Jurkat, Clone E6-1 (cell line): ENCODE measurements around the gene ALKBH5.

Source experiments
- DNase-seq: peaks from one replicate; pipeline ENCODE4 v3.0.0-alpha.2; 2011; ENCODE audit warnings: low read depth, low spot score
- H3K4me3 ChIP-seq: 2 replicates; pipeline ENCODE4 v1.5.1; 2011; ENCODE audit warnings: mild to moderate bottlenecking, low read length, control low read depth, moderate library complexity

ALKBH5 gene

DNA sequence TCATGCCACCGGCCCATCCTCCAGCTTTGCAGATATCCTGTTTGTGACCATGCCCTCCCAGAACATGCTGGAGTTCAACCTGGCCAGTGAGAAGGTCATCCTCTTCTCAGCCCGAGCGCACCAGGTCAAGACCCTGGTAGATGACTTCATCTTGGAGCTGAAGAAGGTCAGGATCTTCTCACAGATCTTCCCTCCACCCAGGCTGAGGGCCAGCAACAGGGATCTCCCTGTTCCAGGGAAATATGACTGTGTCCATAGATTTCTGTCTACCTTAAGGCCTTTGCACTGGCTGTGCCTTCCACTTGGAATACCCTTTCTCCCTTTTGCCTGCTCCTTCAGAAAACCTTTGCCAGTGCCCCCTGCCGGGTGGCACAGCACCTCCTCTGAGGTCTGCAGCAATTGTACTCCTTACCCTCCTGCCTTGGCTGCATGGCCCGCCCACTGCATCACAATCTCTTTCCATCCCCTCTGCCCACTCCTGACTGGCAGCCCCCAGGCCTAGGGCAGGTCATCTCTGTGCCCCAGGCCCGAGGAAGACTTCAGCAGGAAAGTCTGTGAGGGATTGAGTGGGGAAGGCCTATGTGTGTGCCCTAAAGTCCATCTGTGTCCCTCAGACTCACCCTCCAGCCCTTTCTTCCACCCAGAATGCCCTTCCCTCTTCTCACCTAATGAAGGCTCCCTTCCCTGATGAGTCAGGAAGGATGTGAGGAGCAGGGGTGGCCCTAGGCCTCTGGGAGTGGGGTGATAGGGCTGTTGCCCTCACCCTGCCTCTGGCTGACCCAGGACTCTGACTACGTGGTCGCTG lies 27.3 kb upstream of the ALKBH5 start:
- DNase-seq: no peak
- no peak overlapping the region for H3K4me3 ChIP-seq

DNA sequence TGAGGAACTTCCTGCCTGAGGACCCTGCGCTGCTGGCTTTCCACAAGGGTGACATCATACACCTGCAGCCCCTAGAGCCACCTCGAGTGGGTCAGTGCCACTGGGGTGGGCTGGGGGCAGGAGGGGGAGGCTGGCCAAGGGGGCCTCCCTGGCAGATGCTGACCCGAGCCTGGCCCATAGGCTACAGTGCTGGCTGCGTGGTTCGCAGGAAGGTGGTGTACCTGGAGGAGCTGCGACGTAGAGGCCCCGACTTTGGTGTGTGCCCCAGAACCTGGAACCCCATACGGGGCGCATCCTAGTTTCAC lies 26.7 kb upstream of the ALKBH5 start:
- no peak for DNase-seq
- no peak overlapping the region for H3K4me3 ChIP-seq

DNA sequence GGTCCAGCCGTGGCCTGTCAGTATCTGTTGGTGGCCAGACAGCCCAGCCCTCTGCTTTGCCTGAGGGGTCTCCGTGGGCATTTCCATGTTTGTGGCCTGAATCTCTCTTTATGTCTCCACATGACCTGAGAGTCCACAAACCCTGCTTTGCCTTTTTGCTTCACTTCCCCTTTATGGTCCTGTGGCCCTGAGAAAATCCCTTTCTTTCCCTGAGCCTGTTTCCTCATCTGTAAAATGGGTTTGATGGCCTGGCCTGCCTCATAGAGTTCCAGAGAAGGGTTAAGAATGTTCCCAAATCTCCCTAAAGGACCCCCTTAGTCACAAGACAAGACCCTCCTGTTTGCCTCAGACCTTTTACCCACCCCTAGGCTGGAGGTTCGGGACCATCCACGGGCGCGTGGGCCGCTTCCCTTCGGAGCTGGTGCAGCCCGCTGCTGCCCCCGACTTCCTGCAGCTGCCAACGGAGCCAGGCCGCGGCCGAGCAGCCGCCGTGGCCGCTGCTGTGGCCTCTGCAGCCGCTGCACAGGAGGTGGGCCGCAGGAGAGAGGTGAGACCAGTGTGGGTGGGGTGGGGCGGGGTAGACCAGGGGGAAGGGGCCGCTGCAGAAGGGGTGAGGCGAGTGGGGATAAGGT lies 26.2 kb upstream of the ALKBH5 start:
- no peak overlapping the region for H3K4me3 ChIP-seq
- DNase-seq: no peak

DNA sequence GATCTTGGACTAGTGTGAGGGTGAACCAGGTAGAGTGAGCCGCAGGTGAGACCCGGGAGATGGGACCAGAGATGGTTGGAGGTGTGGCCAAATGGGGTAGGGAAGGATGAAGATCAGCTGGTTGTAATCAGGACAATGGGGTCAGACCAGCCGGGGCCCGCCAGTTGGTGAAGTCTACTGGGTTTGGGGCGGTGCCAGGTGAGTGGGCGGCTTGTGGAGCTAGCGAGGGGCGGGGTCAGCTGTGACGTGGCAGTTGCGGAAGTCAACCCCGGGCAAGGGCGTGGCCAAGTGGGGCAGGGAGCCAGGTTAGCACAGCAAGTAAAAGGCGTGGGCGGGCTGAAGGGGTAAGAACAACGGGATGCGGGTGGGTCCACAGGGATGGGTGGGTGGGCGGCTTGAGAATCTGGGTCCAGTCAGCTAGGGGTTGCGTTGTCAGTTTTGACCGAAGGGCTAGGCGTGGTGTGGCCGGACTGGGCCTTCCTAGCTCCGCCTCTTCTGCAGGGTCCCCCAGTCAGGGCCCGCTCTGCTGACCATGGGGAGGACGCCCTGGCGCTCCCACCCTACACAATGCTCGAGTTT lies 25.5 kb upstream of the ALKBH5 start:
- H3K4me3 ChIP-seq: no peak overlapping the region

DNA sequence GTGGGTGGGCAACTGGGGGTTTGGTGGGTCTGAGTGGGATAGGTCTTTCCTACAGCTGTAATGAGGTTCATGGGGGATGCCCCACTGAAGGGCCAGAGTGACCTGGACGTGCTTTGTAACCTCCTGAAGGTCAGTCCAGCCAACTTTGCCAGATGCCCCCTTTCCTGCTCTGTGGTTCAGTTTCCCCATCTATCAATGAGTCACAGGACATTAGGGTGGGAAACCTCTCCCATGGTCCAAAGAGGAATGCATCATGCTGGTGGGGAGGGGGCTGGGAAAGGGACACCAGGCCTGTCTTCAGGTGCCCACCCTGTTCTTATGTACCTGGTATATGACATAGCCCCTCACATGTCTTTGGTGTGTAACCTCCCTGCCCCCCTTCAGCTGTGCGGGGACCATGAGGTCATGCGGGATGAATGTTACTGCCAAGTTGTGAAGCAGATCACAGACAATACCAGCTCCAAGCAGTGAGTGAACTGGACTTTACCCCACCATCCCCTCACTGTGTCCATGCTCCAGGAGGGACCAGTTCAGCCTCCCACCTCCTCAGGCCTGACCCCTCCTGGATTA lies 24.0 kb upstream of the ALKBH5 start:
- DNase-seq: no peak
- no peak overlapping the region for H3K4me3 ChIP-seq

More for the DNA sequence above, 25.5 kb upstream of the ALKBH5 start:
- DNase-seq: peak; percentile 62

DNA sequence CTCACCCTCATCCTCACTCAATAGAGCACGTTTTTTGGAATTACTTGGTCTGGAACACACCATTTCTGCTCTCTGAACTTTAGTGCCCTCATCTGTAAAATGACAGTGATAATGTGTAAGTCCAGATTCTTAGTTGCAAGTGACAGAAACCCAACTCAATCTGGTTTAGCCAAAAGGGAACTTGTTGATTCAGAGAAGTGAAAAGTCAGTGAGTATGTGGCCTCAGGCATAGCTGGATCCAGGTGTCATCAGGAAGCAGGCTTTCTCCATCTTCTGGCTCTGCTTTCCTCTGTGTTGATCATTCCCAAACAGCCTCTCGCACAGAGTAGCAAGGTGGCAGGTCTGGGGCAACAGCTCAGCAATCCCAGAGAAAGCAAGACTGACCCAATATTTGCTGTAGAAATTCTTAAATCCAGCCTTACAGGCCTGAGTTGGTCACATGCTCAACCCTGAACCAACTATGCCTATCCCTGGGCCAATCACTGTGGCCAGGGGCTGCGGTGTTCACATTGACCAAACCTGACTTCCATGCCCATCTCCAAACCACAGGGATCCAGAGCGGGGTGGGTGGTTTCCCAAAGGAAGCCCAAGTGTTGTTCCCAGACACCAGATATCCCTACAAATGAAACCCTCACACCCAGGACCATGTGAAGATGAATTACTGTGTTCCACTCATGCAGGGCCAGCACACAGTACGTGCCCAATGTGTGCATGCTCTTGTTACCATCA lies 23.3 kb upstream of the ALKBH5 start:
- DNase-seq: no peak

DNA sequence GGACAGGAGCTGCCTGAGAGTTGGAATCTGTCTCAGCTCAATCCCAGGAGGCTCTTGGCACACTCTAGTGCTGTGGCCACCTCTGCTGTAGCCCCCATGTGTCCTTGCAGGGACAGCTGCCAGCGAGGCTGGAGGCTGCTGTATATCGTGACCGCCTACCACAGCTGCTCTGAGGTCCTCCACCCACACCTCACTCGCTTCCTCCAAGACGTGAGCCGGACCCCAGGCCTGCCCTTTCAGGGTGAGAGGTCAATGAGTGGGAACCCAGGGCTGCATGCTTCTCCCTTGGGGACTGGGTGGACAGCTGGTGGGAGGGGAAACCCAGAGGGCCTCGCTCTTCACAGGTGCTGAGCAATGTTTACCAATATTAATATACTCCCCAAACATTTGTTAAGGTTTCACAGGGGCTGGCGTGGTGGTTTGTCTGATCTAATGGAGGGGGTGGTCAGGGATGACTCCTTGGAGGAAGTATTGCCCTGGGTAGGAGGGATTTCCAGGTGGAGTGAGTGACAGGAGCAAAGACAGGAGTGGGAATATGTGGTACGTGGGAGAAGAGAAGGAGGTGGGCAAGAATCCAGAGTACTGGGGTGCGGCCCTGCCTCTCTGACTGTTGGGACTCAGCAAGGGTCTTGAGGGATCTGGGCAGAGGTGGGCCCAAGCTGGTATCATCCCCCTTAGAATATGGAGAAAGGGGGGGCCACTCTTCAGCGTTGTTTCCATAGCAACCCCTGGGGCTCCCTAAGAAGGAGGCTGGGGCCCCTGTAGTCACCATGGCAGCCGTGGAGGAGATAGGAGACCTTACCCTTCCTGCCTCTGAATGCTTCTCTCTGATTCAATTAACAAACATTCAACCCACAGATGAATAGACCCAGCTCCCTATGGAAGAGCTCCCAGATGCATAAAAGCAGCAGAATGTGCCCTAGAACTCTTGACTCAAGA lies 22.2 kb upstream of the ALKBH5 start:
- no peak overlapping the region for H3K4me3 ChIP-seq
- no peak for DNase-seq

More for the DNA sequence above, 23.3 kb upstream of the ALKBH5 start:
- H3K4me3 ChIP-seq: no peak overlapping the region

DNA sequence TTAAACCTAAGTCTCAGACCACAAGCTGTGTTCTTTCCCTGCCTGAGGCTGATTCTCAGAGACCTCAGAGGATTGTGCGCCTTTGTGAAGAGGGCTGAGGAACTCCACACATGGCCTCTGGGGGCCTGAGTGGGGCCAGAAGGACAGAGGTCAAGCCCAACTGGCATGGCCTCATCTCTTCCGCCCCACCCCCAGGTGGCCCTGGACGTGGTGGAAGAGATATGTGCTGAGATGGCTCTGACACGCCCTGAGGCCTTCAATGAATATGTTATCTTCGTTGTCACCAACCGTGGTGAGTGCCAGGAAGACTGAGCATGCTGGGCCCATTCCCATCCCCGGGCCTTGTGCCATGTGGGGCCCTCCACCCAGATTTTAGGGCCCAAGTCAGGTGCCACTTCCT lies 20.1 kb upstream of the ALKBH5 start:
- DNase-seq: no peak

DNA sequence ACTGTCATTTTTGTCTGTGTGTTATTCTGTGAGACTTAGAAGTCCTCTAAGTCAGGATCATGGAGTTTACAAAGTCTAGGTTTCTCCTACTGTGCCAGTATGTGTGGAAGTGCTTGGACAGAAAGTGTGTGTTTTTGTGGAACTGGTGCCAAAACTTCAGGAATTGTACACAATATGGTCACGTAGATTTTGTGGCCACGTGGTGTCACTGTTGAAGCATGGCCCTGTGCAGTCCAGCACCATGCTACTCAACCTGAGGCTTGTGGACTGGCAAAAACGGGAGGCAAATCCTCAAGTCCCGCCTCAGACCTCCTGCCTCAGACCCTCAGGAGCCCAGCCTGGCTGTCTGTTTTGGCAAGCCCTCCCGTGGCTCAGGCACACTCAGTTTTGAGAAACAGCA lies 16.7 kb upstream of the ALKBH5 start:
- H3K4me3 ChIP-seq: no peak overlapping the region
- no peak for DNase-seq

More for the DNA sequence above, 20.1 kb upstream of the ALKBH5 start:
- H3K4me3 ChIP-seq: no peak overlapping the region

DNA sequence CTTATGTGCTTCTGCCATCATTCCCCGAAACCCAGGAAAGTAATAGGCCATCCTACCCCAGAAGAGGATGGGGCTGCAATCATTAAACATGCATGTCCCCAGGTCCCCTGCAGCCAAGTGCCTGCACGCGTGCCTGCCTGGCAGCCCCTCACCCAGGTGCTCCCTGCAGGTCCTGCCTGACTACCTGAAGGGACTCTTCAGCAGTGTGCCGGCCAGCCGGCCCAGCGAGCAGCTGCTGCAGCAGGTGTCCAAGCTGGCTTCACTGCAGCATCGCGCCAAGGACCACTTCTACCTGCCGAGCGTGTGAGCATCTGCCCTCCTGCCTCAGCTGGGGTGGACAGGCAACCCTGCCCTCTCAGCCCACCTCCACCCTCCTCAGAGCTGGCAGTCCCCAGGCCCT lies 16.2 kb upstream of the ALKBH5 start:
- no peak for DNase-seq

DNA sequence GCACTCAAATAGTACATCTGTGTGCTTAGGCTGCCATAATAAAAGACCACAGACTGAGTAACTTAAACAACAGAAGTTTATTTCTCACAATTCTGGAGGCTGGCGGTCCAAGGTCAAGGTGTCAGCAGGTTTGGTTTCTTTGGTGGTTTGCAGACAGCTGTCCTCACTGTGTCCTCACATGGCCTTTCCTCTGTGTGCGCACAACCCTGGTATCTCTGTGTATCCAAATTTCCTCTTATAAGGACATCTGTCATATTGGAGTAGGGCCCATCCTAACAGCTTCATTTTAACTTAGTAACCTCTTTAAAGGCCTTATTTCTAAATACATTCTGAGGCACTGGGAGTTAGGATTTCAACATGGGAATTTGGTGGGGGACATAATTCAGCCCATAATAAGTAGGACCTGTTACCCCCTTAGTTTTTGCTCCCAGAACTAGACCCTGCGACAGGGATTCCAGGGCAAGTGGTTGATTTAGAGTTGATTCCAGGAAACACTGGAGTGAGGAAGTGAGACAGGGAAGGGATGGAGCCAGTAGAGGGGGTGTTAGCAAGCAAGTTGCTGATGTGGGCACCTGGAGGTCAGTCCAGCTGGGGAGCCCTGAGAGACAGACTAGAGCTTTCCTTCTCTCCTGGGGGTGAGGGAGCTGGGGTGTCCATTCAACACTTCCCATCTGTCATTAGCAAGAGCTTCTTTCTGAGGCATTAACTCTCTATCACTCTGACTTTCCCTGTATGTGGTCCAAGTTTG lies 10.9 kb upstream of the ALKBH5 start:
- no peak for DNase-seq

More for the DNA sequence above, 16.2 kb upstream of the ALKBH5 start:
- no peak overlapping the region for H3K4me3 ChIP-seq

DNA sequence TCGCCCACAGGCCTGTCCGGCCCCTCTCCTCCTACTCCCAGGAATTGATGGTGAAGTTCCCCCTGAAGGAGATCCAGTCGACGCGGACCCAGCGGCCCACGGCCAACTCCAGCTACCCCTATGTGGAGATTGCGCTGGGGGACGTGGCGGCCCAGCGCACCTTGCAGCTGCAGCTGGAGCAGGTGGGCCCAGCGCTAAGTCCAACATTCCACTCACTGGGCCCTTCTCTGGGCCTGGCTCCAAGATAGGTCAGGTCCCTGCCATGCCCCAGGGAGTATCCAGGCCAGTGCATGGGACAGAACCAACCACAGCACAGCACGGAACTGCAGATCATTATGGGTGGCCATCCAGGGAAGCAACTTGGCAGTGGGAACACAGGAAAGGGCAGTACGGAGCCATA lies 9.9 kb upstream of the ALKBH5 start:
- no peak for DNase-seq
- H3K4me3 ChIP-seq: no peak overlapping the region

More for the DNA sequence above, 10.9 kb upstream of the ALKBH5 start:
- no peak overlapping the region for H3K4me3 ChIP-seq

DNA sequence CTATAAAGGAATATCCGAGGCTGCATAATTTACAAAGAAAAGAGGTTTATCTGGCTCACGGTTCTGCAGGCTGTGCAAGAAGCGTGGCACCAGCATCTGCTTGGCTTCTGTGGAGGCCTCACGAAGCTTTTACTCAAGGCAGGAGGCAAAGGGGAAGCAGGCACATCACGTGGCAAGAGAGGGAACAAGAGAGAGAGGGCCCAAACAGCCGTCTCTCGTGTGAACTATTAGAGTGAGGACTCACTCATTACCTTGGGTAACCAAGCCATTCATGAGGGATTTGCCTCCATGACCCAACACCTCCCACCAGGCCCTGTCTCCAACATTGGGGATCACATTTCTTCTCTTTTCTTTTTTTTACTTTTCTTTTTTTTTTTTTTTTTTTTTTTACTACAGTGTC lies 7.5 kb upstream of the ALKBH5 start:
- H3K4me3 ChIP-seq: no peak overlapping the region
- no peak for DNase-seq

DNA sequence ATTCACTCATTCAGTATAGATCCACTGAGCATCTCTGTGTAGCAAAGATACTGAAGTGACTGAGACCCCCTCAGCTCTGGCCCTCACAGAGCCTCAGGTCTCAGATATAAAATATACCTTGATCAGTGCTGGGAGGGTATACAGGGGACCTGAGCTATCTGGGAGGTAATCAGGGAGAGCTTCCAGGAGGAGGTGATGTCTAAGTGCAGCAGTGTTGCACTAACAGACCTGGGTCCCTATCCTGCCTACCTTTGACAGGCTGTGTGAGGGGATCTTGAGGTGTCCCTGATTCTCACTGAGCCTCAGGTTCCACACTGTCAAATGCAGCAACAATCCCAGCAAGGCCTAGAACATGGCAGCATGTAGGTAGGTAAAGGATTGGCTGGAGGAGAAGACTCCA lies 6.5 kb upstream of the ALKBH5 start:
- no peak for DNase-seq
- no peak overlapping the region for H3K4me3 ChIP-seq

DNA sequence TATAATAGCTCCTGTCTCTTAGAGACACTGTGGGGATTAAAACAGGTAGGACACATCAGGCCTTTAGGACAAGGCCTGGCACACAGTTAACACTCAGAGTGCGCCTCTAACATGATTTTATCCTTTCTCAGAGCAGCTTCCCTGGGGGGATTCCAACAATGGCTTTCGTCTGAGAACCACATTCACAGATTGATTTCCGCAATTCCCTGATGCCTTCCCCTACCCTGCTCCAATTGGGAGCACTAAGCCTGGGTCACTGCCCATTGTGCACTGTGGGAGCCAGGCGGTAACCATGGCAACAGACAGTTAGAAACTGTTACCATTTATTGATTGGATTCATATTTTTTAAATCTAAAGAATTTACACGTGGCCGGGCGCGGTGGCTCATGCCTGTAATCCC lies 5.9 kb upstream of the ALKBH5 start:
- no peak overlapping the region for H3K4me3 ChIP-seq
- DNase-seq: no peak

DNA sequence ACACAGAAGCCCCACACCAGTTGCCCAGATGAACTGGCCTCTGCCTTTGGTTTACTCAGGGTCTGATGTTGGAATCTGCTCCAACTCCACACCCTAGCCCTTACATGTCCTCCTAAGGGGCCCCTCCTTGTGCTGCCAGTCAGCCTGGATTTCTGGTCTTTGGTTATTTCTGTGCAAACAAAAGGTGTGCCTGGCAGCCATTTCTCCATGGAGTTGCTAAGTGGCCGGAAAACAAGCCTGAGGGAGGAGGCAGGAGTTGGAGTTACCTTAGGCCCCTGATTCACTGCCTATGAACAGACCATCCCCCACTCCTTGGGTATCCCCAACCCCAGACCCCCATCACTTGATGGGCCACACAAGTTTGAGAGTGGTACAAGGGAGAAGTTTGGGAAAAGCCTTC lies 4.4 kb upstream of the ALKBH5 start:
- no peak for DNase-seq
- H3K4me3 ChIP-seq: no peak overlapping the region

DNA sequence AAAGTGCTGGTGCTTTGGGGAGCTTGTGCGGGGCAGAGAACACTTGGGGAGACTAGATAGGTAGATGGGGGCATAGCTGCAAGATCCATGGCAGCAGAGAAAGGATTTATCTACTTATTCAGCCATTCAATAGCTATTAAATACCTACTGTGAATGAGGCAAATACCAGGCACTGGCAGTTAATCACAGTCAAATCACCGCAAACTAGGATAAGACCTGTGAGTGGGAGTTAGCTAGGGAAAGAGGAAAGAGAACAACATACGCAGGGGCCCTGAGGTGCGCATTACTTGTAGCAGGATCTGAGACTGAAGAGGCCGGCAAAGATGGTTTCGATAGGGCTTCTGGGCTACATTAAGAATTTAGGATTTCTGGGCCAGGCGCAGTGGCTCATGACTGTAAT lies 3.8 kb upstream of the ALKBH5 start:
- no peak overlapping the region for H3K4me3 ChIP-seq
- DNase-seq: no peak

DNA sequence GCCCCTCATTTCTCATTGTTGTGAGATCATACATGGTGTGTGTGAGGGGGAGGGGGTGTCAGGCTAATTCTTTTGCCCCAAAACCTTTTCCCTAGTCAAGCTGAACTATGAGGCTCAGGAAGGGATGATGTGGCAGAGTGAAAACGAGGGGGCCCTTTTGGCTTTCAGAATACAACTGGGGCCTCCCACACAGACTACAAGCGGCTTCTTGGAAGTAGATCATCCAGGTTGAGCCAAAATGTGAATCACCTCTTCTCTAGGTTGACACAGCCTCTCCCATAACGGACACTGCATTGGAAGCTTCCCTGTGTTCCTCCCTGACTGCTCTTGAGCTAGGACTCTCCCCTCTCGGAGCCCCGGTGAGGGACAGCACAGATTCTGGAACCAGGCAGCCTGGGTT lies 2.3 kb upstream of the ALKBH5 start:
- H3K4me3 ChIP-seq: no peak overlapping the region
- DNase-seq: no peak
